Large intestine (tissue), 3 donors: ENCODE measurements around the gene C10orf62. TPM values are rescaled to one million over a fixed set of nuclear protein-coding genes. Genes with fewer than 3 reads are reported as not detected.

ENCODE experiments used
- DNase-seq, 2 donors: peaks; one replicate each; pipeline versions ENCODE4 v3.0.0 to v3.0.0-alpha.2; 2013
- H3K27ac ChIP-seq: one replicate; pipeline ENCODE4 v1.5.1; 2013; ENCODE audit warnings: low read length
- H3K27me3 ChIP-seq: 2 replicates; pipeline ENCODE4 v1.6.1; 2013; ENCODE audit warnings: low read length; ENCODE audit not compliant: control insufficient read depth, insufficient read depth
- H3K36me3 ChIP-seq: 2 replicates; pipeline ENCODE4 v1.6.1; 2013; ENCODE audit warnings: low read length; ENCODE audit not compliant: control insufficient read depth, insufficient read depth
- H3K4me1 ChIP-seq: one replicate; pipeline ENCODE4 v1.6.1; 2013; ENCODE audit warnings: low read length; ENCODE audit not compliant: control insufficient read depth, insufficient read depth
- H3K4me3 ChIP-seq: one replicate; pipeline ENCODE4 v1.5.1; 2013; ENCODE audit warnings: low read length
- H3K9me3 ChIP-seq: one replicate; pipeline ENCODE4 v1.6.1; 2013; ENCODE audit warnings: mild to moderate bottlenecking, low read depth, low read length, moderate library complexity; ENCODE audit not compliant: control insufficient read depth
- WGBS: methylation state at CpG from one replicate; pipeline ENCODE4 v1.1.5; 2013; ENCODE audit warnings: low lambda C conversion rate; ENCODE audit not compliant: insufficient coverage; 5-methylcytosine and 5-hydroxymethylcytosine counted together
- polyA plus RNA-seq: library from polyadenylated mRNA; unstranded; fragments of 120-200 nt; gene quantifications from one replicate; pipeline ENCODE4 v1.2.1, GENCODE V29; 2013

The C10orf62 gene
- polyA plus RNA-seq, 1 donor, result 0.09 TPM

DNA sequence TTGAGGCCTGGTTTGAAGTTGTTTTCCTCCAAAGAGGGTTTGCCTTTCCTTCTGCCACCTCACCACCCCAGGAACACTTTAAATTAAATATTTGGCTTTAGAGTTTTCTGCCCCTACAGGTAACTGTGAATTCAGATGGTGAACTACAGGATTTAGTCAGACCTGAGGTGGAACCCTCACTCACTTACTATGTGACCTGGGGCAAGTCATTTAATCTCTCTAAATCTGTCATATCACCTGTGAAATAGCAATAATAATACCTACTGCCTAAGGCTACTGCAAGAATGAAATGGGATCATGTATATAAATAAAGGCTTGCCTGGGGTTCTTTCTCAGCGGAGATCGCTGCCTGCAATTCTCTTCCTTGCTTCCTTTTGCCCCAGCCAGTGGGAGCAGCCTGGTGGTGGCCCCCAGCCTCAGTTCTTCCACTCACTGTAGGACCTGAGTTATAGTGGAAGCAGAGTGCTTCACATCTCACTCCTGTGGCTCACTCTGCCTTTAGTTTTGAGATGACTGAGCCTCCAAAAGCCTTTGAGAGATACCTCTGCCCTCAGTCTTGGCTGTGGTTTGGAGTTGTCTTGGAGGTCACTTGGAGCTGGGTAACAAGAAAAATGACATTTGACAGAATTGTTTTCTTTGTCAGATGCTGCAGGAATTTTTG is 23.1 kb upstream of the C10orf62 start:
- Histone ChIP-seq H3K9me3 (no peaks in the 10 kb centered on the region), H3K27ac (no peak overlapping the region), H3K4me1 (no peaks in the 10 kb centered on the region), H3K36me3 (no peaks in the 10 kb centered on the region), H3K4me3 (no peak overlapping the region), H3K27me3 (no peaks in the 10 kb centered on the region)
- WGBS, result no CpG with 5 or more reads among the region's 2 CpGs
- DNase-seq, result no peak

- no peaks in the 10 kb centered on the region for H3K27me3 ChIP-seq
- H3K4me3 ChIP-seq, result no peak overlapping the region
- DNase-seq, result no peak
- no peaks in the 10 kb centered on the region for H3K36me3 ChIP-seq
- peaks cover 5% of the 10 kb centered on the region for H3K4me1 ChIP-seq
- H3K9me3 ChIP-seq, result no peaks in the 10 kb centered on the region
- no CpG with 5 or more reads among the region's 15 CpGs for whole genome bisulfite sequencing
- no peak overlapping the region for H3K27ac ChIP-seq
Observed at GRCh38 chr10:97567891-97568290, 21.6 kb upstream of the C10orf62 start.

DNA sequence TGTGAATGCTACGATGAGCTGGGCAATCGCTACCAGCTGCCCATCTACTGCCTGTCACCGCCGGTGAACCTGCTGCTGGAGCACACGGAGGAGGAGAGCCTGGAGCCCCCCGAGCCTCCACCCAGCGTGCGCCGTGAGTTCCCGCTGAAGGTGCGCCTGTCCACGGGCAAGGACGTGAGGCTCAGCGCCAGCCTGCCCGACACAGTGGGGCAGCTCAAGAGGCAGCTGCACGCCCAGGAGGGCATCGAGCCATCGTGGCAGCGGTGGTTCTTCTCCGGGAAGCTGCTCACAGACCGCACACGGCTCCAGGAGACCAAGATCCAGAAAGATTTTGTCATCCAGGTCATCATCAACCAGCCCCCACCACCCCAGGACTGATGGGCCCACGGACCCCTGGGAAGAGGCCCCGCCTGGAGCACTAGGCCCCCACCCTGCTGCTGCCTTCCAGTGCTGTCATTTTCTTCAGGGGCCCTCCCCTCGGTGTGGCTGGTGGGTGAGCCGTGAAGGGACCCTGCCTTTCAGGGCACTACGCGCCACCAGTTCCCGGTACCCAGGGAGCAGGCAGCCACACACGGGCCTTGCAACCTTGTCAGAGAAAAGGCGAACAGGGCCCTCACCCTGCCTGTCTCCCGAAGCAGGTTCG is 19.3 kb upstream of the C10orf62 start:
- no CpG with 5 or more reads among the region's 33 CpGs for WGBS
- Histone ChIP-seq H3K36me3 (no peaks in the 10 kb centered on the region), H3K27ac (no peak overlapping the region), H3K4me3 (no peak overlapping the region), H3K27me3 (no peaks in the 10 kb centered on the region), H3K9me3 (no peaks in the 10 kb centered on the region), H3K4me1 (peaks cover 5% of the 10 kb centered on the region)
- no peak for DNase-seq

- WGBS, result no CpG with 5 or more reads among the region's 5 CpGs
- H3K27ac ChIP-seq, result no peak overlapping the region
Observed at GRCh38 chr10:97570789-97571471, 18.6 kb upstream of the C10orf62 start.

GRCh38 chr10:97571622-97572021 is 17.9 kb upstream of the C10orf62 start:
- DNase-seq, result peak; percentile 27 to 49
- H3K4me3 ChIP-seq, result no peak overlapping the region
- peaks cover 5% of the 10 kb centered on the region for H3K4me1 ChIP-seq
- WGBS, result no CpG with 5 or more reads among the region's 3 CpGs
- H3K27ac ChIP-seq, result no peak overlapping the region
- no peaks in the 10 kb centered on the region for H3K9me3 ChIP-seq
- H3K36me3 ChIP-seq, result no peaks in the 10 kb centered on the region
- no peaks in the 10 kb centered on the region for H3K27me3 ChIP-seq

More at GRCh38 chr10:97570789-97571471, 18.6 kb upstream of the C10orf62 start:
- Histone ChIP-seq H3K27me3 (no peaks in the 10 kb centered on the region), H3K4me3 (no peak overlapping the region), H3K9me3 (no peaks in the 10 kb centered on the region), H3K4me1 (peaks cover 5% of the 10 kb centered on the region), H3K36me3 (no peaks in the 10 kb centered on the region)
- DNase-seq, result no peak

- H3K27ac ChIP-seq, result no peak within 1 kb of the TSS
- no peak within 1 kb of the TSS for H3K4me3 ChIP-seq
- no peaks in the 10 kb centered on the region for H3K9me3 ChIP-seq
- no peaks in the 10 kb centered on the region for H3K36me3 ChIP-seq
- peaks cover 5% of the 10 kb centered on the region for H3K4me1 ChIP-seq
- DNase-seq, result peak; percentile 69
- no peaks in the 10 kb centered on the region for H3K27me3 ChIP-seq
- WGBS, result no CpG with 5 or more reads among the region's 16 CpGs
Observed at GRCh38 chr10:97572214-97572989, 17.1 kb upstream of the C10orf62 start, which contains the start of gene ANKRD2. TSS of gene ANKRD2 (plus strand) at chr10:97572779. CDS start at chr10:97572789, 10 bp downstream.

DNA sequence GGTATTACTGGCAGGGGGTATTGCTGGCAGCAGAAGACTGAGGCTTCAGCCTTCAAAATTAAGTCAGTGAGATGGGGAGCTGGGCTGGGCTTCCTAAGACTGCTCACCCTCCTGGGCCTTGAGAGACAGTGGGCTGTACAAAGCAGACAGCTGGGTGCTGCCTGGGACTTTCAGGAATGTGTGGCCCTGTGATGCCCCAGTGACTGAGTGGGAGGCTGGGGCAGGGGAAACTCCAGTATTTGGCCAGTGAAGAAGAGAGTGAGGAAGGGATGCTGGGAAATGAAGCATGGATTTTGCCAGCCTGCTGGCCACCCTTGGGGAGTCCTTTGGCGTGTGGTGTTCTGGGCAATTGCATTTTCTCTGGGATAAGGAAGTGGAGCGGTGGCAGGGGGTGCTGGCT is 16.5 kb upstream of the C10orf62 start:
- no peak for DNase-seq
- H3K4me3 ChIP-seq, result no peak overlapping the region
- H3K27ac ChIP-seq, result no peak overlapping the region
- H3K9me3 ChIP-seq, result no peaks in the 10 kb centered on the region
- peaks cover 5% of the 10 kb centered on the region for H3K4me1 ChIP-seq
- no peaks in the 10 kb centered on the region for H3K36me3 ChIP-seq
- no CpG with 5 or more reads among the region's 2 CpGs for WGBS
- peaks cover 3% of the 10 kb centered on the region for H3K27me3 ChIP-seq

GRCh38 chr10:97573672-97574071 is 15.8 kb upstream of the C10orf62 start:
- Histone ChIP-seq H3K27me3 (peaks cover 9% of the 10 kb centered on the region), H3K9me3 (no peaks in the 10 kb centered on the region), H3K4me3 (no peak overlapping the region), H3K4me1 (peaks cover 5% of the 10 kb centered on the region), H3K27ac (no peak overlapping the region), H3K36me3 (no peaks in the 10 kb centered on the region)
- no peak for DNase-seq
- no CpG with 5 or more reads among the region's 2 CpGs for WGBS

GRCh38 chr10:97574374-97575126 is 15.0 kb upstream of the C10orf62 start:
- Histone ChIP-seq H3K27ac (no peak overlapping the region), H3K27me3 (peaks cover 12% of the 10 kb centered on the region), H3K4me3 (no peak overlapping the region), H3K9me3 (no peaks in the 10 kb centered on the region), H3K36me3 (no peaks in the 10 kb centered on the region), H3K4me1 (peaks cover 5% of the 10 kb centered on the region)
- WGBS, result no CpG with 5 or more reads among the region's 4 CpGs
- DNase-seq, result peak in 1 of 2 donors; percentile 23
